HG02840 (cell line): ENCODE data around the gene ZNF646.

Source experiments
- ATAC-seq: cut with Tn5 transposase; IDR thresholded peaks from one replicate; pipeline ENCODE4 v1.9.1; 2021; ENCODE audit warnings: mild to moderate bottlenecking, moderate library complexity, moderate number of reproducible peaks; ENCODE audit not compliant: unreplicated experiment, low FRiP score

Gene ZNF646

GRCh38 chr16:31073970-31074813 is at the start of gene ZNF646, which contains the start of gene ZNF668:
ZNF646 (plus strand) TSS chr16:31074422; CDS start chr16:31076325, 1,903 bp downstream.
ZNF668 (minus strand) TSS chr16:31074240; CDS start chr16:31064459, 9,781 bp downstream.
- peak; percentile 71 for ATAC-seq

- no peak for ATAC-seq
Measured at GRCh38 chr16:31025339-31025738, 48.9 kb upstream of the ZNF646 start.

- no peak for ATAC-seq
Measured at GRCh38 chr16:31029272-31029671, 45.0 kb upstream of the ZNF646 start.

GRCh38 chr16:31031276-31031675 is 42.9 kb upstream of the ZNF646 start:
- ATAC-seq, result no peak

GRCh38 chr16:31032736-31033708 is 41.2 kb upstream of the ZNF646 start, which contains the start of gene STX4:
STX4 (plus strand) TSS chr16:31033558; CDS start chr16:31033806, 248 bp downstream.
- ATAC-seq, result peak; percentile 89

GRCh38 chr16:31033709-31034492 is 40.3 kb upstream of the ZNF646 start:
- peak; percentile 37 for ATAC-seq

- ATAC-seq, result no peak
Measured at GRCh38 chr16:31036691-31037090, 37.5 kb upstream of the ZNF646 start.

- ATAC-seq, result no peak
Measured at GRCh38 chr16:31038993-31039392, 35.2 kb upstream of the ZNF646 start.

GRCh38 chr16:31042866-31043265 is 31.4 kb upstream of the ZNF646 start:
- ATAC-seq, result no peak

- no peak for ATAC-seq
Measured at GRCh38 chr16:31043352-31043751, 30.9 kb upstream of the ZNF646 start.

GRCh38 chr16:31043898-31044481 is 30.2 kb upstream of the ZNF646 start:
- no peak for ATAC-seq

- no peak for ATAC-seq
Measured at GRCh38 chr16:31050280-31051030, 23.8 kb upstream of the ZNF646 start.

- no peak for ATAC-seq
Measured at GRCh38 chr16:31052114-31052513, 22.1 kb upstream of the ZNF646 start.

- ATAC-seq, result no peak
Measured at GRCh38 chr16:31055613-31056012, 18.6 kb upstream of the ZNF646 start.

- no peak for ATAC-seq
Measured at GRCh38 chr16:31061126-31061812, 13.0 kb upstream of the ZNF646 start.

- no peak for ATAC-seq
Measured at GRCh38 chr16:31061813-31062440, 12.3 kb upstream of the ZNF646 start.

GRCh38 chr16:31063495-31063842 is 10.8 kb upstream of the ZNF646 start:
- ATAC-seq, result no peak
